GM12873 (cell line): ENCODE data around the gene AFTPH.

Experiments
- CTCF ChIP-seq: IDR thresholded peaks from 2 replicates; pipeline ENCODE4 v1.5.1; 2012; ENCODE audit warnings: low read depth, mild to moderate bottlenecking, moderate library complexity, low read length, control low read depth; ENCODE audit not compliant: insufficient read depth; ENCODE audit errors: missing control alignments

Gene AFTPH

GRCh38 chr2:64598226-64598625, 74.1 kb downstream of the AFTPH start:
- no peak for TF ChIP-seq CTCF

GRCh38 chr2:64599469-64599868, 75.3 kb downstream of the AFTPH start:
- TF ChIP-seq CTCF = no peak

DNA sequence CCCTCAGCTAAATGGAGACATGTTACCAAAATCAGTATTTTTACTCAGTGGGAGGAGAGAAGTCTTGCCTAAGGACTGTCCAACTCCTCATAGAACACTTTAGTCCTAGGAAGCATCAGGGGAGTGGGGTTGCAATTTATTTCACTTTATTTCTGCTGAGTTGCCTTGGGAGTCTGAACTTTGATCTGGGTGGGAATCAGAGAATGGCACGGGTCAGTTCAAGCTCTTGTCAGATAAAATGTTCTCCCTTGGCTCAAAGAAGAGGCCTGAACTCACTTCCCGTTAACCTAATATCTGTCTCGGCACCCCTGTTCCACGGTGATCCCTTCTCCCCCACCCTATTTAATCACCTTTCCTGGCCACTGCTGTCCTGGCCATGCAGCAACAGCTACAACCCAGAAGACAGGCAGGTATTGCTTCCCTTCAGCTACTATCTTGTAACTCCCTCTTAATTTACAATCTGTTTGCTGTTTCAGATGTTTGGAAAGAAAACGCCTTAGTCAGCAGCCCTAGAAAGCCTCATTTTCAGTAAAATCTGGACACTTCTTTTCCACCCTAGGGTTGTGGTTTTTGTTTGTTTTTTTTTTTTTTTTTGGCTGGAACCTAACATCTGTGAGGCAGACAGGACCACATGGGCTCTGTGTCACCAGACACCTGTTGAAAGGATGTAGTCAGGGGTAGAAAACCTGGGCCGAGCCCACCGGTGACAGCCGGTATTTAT, 77.1 kb downstream of the AFTPH start:
- TF ChIP-seq CTCF = no peak

GRCh38 chr2:64601785-64602391, 77.8 kb downstream of the AFTPH start:
- no peak for TF ChIP-seq CTCF

- TF ChIP-seq CTCF = no peak
These were observed 78.3 kb downstream of the AFTPH start for GRCh38 chr2:64602436-64602835.

DNA sequence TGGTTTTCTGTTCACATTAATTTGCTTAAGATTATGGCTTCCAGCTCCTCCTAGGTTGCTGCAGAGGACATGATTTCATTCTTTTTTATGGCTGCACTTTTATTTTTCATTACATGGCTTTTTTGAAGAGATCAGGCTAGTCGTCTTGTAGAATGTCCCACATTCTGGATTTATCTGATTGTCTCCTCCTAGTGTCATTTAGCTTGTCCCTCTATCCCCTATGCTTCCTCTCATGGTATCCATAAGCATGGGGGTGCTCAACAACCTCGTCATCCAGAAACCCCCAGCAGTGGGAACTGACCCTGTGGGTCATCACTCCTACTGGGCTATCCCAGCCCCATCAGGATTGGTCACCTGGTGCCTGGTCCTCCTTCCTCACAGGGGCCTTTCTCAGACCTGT, 80.0 kb downstream of the AFTPH start:
- TF ChIP-seq CTCF = no peak

GRCh38 chr2:64605026-64605471, 80.9 kb downstream of the AFTPH start:
- no peak for TF ChIP-seq CTCF
